ENCODE data around the gene PRKD1. TPM values are rescaled to one million over a fixed set of nuclear protein-coding genes. Genes with fewer than 3 reads are reported as not detected.

The PRKD1 gene
- total and polyA plus RNA-seq, 2 of the 13 experiments (the other 11 are each of a cell fraction or from before 2014, with no cell fraction given) = 0.22 to 1.3 TPM

DNA sequence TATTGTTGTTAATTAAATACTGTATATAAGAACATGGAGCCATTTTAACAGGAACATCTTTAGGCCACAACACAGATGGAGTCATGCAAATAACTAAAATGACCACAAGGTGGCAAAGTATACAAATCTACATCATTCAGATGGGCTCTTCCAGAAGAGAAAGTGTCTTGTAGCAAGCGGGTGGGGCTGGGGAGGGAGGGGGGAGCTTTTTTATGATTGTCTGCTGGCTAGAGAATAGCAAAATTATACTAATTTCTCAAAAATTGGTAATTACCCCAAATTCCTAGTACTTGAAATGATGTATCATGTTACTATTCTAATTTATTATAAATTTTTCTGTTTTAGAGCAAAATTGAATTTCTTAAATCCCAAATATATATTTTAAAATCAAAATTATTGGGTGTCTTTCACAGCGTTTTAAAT lies 378.7 kb downstream of the PRKD1 start (continued):
- TF ChIP-seq, protein P1, sequence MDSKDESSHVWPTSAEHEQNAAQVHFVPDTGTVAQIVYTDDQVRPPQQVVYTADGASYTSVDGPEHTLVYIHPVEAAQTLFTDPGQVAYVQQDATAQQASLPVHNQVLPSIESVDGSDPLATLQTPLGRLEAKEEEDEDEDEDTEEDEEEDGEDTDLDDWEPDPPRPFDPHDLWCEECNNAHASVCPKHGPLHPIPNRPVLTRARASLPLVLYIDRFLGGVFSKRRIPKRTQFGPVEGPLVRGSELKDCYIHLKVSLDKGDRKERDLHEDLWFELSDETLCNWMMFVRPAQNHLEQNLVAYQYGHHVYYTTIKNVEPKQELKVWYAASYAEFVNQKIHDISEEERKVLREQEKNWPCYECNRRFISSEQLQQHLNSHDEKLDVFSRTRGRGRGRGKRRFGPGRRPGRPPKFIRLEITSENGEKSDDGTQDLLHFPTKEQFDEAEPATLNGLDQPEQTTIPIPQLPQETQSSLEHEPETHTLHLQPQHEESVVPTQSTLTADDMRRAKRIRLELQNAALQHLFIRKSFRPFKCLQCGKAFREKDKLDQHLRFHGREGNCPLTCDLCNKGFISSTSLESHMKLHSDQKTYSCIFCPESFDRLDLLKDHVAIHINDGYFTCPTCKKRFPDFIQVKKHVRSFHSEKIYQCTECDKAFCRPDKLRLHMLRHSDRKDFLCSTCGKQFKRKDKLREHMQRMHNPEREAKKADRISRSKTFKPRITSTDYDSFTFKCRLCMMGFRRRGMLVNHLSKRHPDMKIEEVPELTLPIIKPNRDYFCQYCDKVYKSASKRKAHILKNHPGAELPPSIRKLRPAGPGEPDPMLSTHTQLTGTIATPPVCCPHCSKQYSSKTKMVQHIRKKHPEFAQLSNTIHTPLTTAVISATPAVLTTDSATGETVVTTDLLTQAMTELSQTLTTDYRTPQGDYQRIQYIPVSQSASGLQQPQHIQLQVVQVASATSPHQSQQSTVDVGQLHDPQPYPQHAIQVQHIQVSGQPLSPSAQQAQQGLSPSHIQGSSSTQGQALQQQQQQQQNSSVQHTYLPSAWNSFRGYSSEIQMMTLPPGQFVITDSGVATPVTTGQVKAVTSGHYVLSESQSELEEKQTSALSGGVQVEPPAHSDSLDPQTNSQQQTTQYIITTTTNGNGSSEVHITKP (CRISPR knock-in tag; IDR thresholded peaks at IDR 0.05; ENCODE audit: low read depth) = no peak
- no peak for TF ChIP-seq CBX2 (IDR thresholded peaks at IDR 0.05; ENCODE audit: low read depth, low read length)
- TF ChIP-seq CBX2 (CRISPR knock-in tag; IDR thresholded peaks at IDR 0.05; ENCODE audit: low read depth) = no peak

DNA sequence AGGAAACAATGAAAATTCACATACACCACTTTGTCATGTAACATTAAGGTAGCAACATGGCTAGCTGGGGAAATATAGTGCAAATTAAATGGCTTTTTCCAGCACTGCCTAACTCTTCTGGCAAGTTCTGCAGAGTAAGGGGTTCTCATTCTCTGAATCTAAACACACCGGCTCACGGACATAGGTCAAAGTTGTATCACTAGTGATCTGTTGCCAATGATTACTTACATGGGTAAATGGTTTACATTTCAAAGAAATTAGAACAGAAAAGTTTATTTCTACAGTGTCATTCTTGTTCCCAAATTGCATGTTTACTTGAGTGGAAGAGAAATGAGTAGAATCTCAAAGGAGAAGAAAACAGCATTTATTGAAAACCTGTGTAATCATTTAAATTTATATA lies 381.9 kb downstream of the PRKD1 start:
- 4% methylated on average over 2 of the region's 2 CpGs for WGBS (ENCODE audit: low lambda C conversion rate)

More for the DNA sequence above, 381.9 kb downstream of the PRKD1 start:
- no peaks in the 10 kb centered on the region for H3K27me3 ChIP-seq (ENCODE audit: control insufficient read depth in 1 of 2, insufficient read depth in 2 of 2, low read length in 2 of 2)
- H3K4me3 ChIP-seq (replicated peaks in 1 of 3; ENCODE audit: insufficient read depth in 1 of 3, low read depth in 2 of 3, low read length in 3 of 3) = no peak overlapping the region
- POLR2A ChIA-PET = no interaction called here
- ATAC-seq (no peak), FAIRE-seq (no peak), DNase-seq (ENCODE audit: low spot score) (no peak)
- no peaks in the 10 kb centered on the region for H4K20me1 ChIP-seq (ENCODE audit: insufficient read depth, low read length)
- CTCF ChIA-PET (ENCODE audit: low intra/inter-chr PET ratio, low total read pairs) = no interaction called here
- H2AFZ ChIP-seq (ENCODE audit: low read length) = no peak overlapping the region
- no peak overlapping the region for H3K27ac ChIP-seq (ENCODE audit: extremely low read length, insufficient read depth, low read length)
- BruUV-seq (replicated peaks) = no TSS peak
- H3K36me3 ChIP-seq (replicated peaks in 1 of 2; ENCODE audit: control insufficient read depth in 1 of 2, insufficient read depth in 2 of 2, low read length in 2 of 2) = no peaks in the 10 kb centered on the region
- TF ChIP-seq MAFK (conservative IDR thresholded peaks at IDR 0.05 in 1 of 2, IDR thresholded peaks at IDR 0.05 in 1 of 2; ENCODE audit: low read length in 2 of 2) (peak in 1 of 2 experiments; percentile 24; a peak in 1 of 4 replicates), ZNF615 (CRISPR knock-in tag; IDR thresholded peaks at IDR 0.05; ENCODE audit: borderline replicate concordance) (no peak), ZNF780A (CRISPR knock-in tag; IDR thresholded peaks at IDR 0.05) (no peak)
- TF ChIP-seq, protein P2, sequence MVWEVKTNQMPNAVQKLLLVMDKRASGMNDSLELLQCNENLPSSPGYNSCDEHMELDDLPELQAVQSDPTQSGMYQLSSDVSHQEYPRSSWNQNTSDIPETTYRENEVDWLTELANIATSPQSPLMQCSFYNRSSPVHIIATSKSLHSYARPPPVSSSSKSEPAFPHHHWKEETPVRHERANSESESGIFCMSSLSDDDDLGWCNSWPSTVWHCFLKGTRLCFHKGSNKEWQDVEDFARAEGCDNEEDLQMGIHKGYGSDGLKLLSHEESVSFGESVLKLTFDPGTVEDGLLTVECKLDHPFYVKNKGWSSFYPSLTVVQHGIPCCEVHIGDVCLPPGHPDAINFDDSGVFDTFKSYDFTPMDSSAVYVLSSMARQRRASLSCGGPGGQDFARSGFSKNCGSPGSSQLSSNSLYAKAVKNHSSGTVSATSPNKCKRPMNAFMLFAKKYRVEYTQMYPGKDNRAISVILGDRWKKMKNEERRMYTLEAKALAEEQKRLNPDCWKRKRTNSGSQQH (CRISPR knock-in tag; IDR thresholded peaks at IDR 0.05; ENCODE audit: low read depth) = no peak
- no peak overlapping the region for H3K9ac ChIP-seq (ENCODE audit: insufficient read depth, low read depth, low read length)
- in situ Hi-C loops (cut with HindIII; ENCODE audit: extremely low pct_ligation_motif_present, low pct_unique_long_range_greater_than_20kb) = no loop called here
- H3K9me3 ChIP-seq (ENCODE audit: low read length) = no peaks in the 10 kb centered on the region
- H3K4me2 ChIP-seq (ENCODE audit: low read depth, low read length) = no peak overlapping the region
- intact Hi-C loops (cut with micrococcal nuclease; ENCODE audit: unreplicated experiment) = no loop called here
- H3K4me1 ChIP-seq (ENCODE audit: insufficient read depth, low read length) = no peaks in the 10 kb centered on the region
- H3K79me2 ChIP-seq (ENCODE audit: insufficient read depth, low read length) = no peaks in the 10 kb centered on the region

Measured in HepG2 (cell line).